Esophagus muscularis mucosa (tissue), 4 donors: ENCODE results near the gene WDR64. TPM values are rescaled to one million over a fixed set of nuclear protein-coding genes. Genes with fewer than 3 reads are reported as not detected.

Source experiments
- DNase-seq: peaks from one replicate; pipeline ENCODE4 v3.0.0-alpha.2; 2017; ENCODE audit errors: extremely low spot score
- H3K27ac ChIP-seq, 4 donors: fragments of 200-600 bp; sonication (generic); replicated peaks in 1 of 4; 1 replicate in 3 of 4; 2 replicates in 1 of 4; pipeline ENCODE4 v1.5.1; 2016 to 2019; ENCODE audit warnings: mild to moderate bottlenecking in 1 of 4
- H3K27me3 ChIP-seq, 4 donors: fragments of 200-600 bp; sonication (generic); one replicate each; pipeline versions ENCODE4 v1.5.1 to v1.6.0; 2016 to 2019
- H3K36me3 ChIP-seq, 4 donors: fragments of 200-600 bp; sonication (generic); one replicate each; pipeline ENCODE4 v1.5.1; 2016 to 2019
- H3K4me1 ChIP-seq, 4 donors: fragments of 200-600 bp; sonication (generic); one replicate each; pipeline ENCODE4 v1.5.1; 2016 to 2019
- H3K4me3 ChIP-seq, 4 donors: fragments of 200-600 bp; sonication (generic); 1 replicate in 2 of 4; 2 replicates in 2 of 4; pipeline ENCODE4 v1.5.1; 2016 to 2019; ENCODE audit warnings: mild to moderate bottlenecking in 4 of 4, moderate library complexity in 1 of 4
- H3K9me3 ChIP-seq, 4 donors: fragments of 200-600 bp; sonication (generic); 1 replicate in 3 of 4; 2 replicates in 1 of 4; pipeline ENCODE4 v1.5.1; 2016 to 2019
- CTCF ChIP-seq, 3 experiments: fragments of 200-600 bp in 2 of 3; fragments of 450-650 bp in 1 of 3; sonication (generic) in 2 of 3; IDR thresholded peaks; one replicate each; pipeline ENCODE4 v1.5.1; 2017 to 2019; ENCODE audit warnings: antibody characterized with exemption in 3 of 3, mild to moderate bottlenecking in 2 of 3, moderate library complexity in 1 of 3
- EP300 ChIP-seq: sonication (generic); formaldehyde crosslinking; IDR thresholded peaks from one replicate; pipeline ENCODE4 v1.6.1; 2017; ENCODE audit warnings: antibody characterized with exemption
- POLR2A ChIP-seq: fragments of 450-650 bp; IDR thresholded peaks from one replicate; pipeline ENCODE4 v1.6.1; 2017; ENCODE audit warnings: antibody characterized with exemption, moderate library complexity, mild to moderate bottlenecking, low read depth
- POLR2AphosphoS5 ChIP-seq, 2 donors: sonication (generic); formaldehyde crosslinking; IDR thresholded peaks; one replicate each; pipeline ENCODE4 v1.6.1; 2017; ENCODE audit warnings: antibody characterized with exemption in 2 of 2
- WGBS: methylation state at CpG from one replicate; pipeline ENCODE4 v1.1.5; 2018; 5-methylcytosine and 5-hydroxymethylcytosine counted together
- intact Hi-C: fragments of 100-400 bp; cut with DNase I; formaldehyde crosslinking; loops from one replicate; pipeline ENCODE4 v1.15.1; 2023
- total RNA-seq, 4 donors: library from RNA; depleted of rRNA; stranded (reverse); fragments of >200 nt; gene quantifications; one replicate each; pipeline versions ENCODE4 v1.1.0 to v1.2.1, GENCODE V29; 2016

The WDR64 gene
- total RNA-seq, 4 donors from 2014 or later = not detected

- no peak for DNase-seq
- TF ChIP-seq CTCF (IDR thresholded peaks at IDR 0.05) (no peak), EP300 (no peak), POLR2AphosphoS5 (IDR thresholded peaks at IDR 0.05) (no peak), POLR2A (no peak)
- Histone ChIP-seq H3K9me3 (no peaks in the 10 kb centered on the region), H3K27ac (no peak overlapping the region), H3K27me3 (peaks cover 0 to 6% (median 0%) of the 10 kb centered on the region in 4 donors), H3K36me3 (no peaks in the 10 kb centered on the region), H3K4me1 (peaks cover 0 to 4% (median 0%) of the 10 kb centered on the region in 4 donors), H3K4me3 (no peak overlapping the region)
- WGBS = 83% methylated on average over 8 of the region's 8 CpGs
- intact Hi-C loops = loop anchor here (10.0 kb wide), 1 partner anchor 229 kb away; the partner anchor contains the start of gene EXO1
Observed at GRCh38 chr1:241615043-241615974, 36.8 kb upstream of the WDR64 start.

GRCh38 chr1:241617426-241617825 lies 34.7 kb upstream of the WDR64 start:
- WGBS = 95% methylated on average over 7 of the region's 7 CpGs
- no peaks in the 10 kb centered on the region for H3K4me1 ChIP-seq
- no peak overlapping the region for H3K27ac ChIP-seq
- no peak overlapping the region for H3K4me3 ChIP-seq
- TF ChIP-seq CTCF (IDR thresholded peaks at IDR 0.05) (no peak), POLR2AphosphoS5 (IDR thresholded peaks at IDR 0.05) (no peak), POLR2A (no peak), EP300 (no peak)
- no peak for DNase-seq
- H3K36me3 ChIP-seq = no peaks in the 10 kb centered on the region
- H3K27me3 ChIP-seq = peaks cover 0 to 6% (median 0%) of the 10 kb centered on the region in 4 donors
- intact Hi-C loops = loop anchor here (10.0 kb wide), 1 partner anchor 227 kb away; the partner anchor contains the start of gene EXO1
- H3K9me3 ChIP-seq = no peaks in the 10 kb centered on the region

DNA sequence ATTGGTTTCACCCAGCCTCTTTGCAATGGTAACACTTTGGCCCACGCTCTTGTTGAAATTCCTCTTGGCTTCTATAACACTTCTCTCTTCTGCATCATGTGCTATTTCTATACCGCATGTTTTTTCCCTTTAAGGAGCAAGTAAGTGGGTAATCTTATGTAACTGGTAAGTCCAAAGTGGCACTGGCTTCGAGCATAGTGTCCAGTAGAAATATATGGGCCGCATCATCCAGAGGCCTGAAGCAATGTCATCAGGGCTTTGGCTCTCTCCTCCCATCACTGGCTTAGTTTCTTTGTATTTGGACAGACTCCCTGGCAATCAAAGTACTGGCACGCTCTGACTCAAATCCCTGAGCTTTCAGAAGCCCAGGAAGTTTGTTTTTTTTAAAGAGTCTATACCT lies 29.4 kb upstream of the WDR64 start:
- Histone ChIP-seq H3K9me3 (no peaks in the 10 kb centered on the region), H3K36me3 (no peaks in the 10 kb centered on the region), H3K4me3 (no peak overlapping the region), H3K4me1 (no peaks in the 10 kb centered on the region), H3K27me3 (no peaks in the 10 kb centered on the region), H3K27ac (no peak overlapping the region)
- no peak for DNase-seq
- no peak for TF ChIP-seq POLR2AphosphoS5 (IDR thresholded peaks at IDR 0.05)
- TF ChIP-seq POLR2A = no peak
- TF ChIP-seq EP300 = no peak
- WGBS = 83% methylated on average over 5 of the region's 5 CpGs
- intact Hi-C loops = no loop called here

GRCh38 chr1:241624935-241625334 lies 27.1 kb upstream of the WDR64 start:
- DNase-seq = no peak
- Histone ChIP-seq H3K4me3 (no peak overlapping the region), H3K9me3 (no peaks in the 10 kb centered on the region), H3K36me3 (no peaks in the 10 kb centered on the region), H3K4me1 (no peaks in the 10 kb centered on the region), H3K27ac (no peak overlapping the region), H3K27me3 (no peaks in the 10 kb centered on the region)
- 82% methylated on average over 2 of the region's 2 CpGs for WGBS
- intact Hi-C loops = no loop called here
- TF ChIP-seq EP300 (no peak), CTCF (IDR thresholded peaks at IDR 0.05) (no peak), POLR2A (no peak), POLR2AphosphoS5 (IDR thresholded peaks at IDR 0.05) (no peak)

GRCh38 chr1:241627453-241628259 lies 24.4 kb upstream of the WDR64 start:
- WGBS = 51% methylated on average over 9 of the region's 9 CpGs

More at GRCh38 chr1:241627453-241628259, 24.4 kb upstream of the WDR64 start:
- peak in 2 of 3 experiments; percentile 22 to 42 for TF ChIP-seq CTCF (IDR thresholded peaks at IDR 0.05)
- TF ChIP-seq EP300 = no peak
- DNase-seq = no peak
- intact Hi-C loops = no loop called here
- no peak overlapping the region for H3K4me3 ChIP-seq
- no peaks in the 10 kb centered on the region for H3K9me3 ChIP-seq
- H3K27me3 ChIP-seq = no peaks in the 10 kb centered on the region
- no peaks in the 10 kb centered on the region for H3K36me3 ChIP-seq
- no peak overlapping the region for H3K27ac ChIP-seq
- no peaks in the 10 kb centered on the region for H3K4me1 ChIP-seq
